ENCODE measurements around the gene IQCE.
"Not testable (repeated sequence)": the region's sequence is repeated elsewhere in the genome, so short reads cannot be mapped to it uniquely, and the experiment has no call there.

IQCE gene

GRCh38 chr7:2604608-2605174 lies 45.9 kb downstream of the IQCE start:
- DNase-seq = no peak

DNA sequence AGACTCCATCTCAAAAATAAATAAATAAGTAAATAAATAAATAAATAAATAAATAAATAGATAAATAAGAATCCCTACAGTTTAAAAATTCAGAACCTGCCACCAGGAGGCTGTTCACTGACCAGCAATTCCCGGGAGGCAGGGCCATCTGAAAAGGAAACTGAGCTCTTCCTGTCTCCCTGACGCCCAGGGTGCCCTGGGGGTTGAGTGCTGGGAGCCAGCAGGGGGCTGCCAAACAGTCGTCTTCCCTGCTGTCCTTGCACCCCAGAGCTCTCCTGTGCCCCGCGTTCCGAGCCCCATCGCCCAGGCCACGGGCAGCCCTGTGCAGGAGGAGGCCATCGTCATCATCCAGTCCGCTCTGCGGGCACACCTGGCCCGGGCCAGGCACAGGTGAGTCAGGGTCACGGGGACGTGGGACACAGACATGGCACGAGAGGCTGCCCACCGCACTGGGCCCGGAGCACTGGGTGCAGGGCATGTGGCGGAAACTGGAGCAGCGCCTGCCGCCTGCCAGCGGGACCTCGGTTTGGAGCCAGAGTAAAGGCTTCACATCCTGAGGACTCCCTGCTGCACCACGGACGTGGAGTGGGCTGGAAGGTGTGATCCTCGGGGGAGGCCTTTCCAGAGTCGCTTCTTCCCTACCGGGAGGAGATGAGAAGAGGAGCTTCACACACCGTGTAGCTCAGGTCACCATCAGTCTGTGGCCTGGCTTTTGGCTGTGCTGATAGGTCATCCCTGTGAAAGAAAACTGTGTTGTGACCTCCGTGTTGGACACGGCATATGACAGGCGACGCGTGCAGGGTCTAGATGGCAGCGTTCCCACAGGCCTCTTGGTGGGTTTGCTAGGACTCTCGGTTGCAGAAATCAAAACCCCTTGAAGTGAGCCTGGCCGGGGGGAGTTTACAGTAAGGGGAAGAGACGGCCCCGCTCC lies 47.1 kb downstream of the IQCE start:
- DNase-seq = no peak

DNA sequence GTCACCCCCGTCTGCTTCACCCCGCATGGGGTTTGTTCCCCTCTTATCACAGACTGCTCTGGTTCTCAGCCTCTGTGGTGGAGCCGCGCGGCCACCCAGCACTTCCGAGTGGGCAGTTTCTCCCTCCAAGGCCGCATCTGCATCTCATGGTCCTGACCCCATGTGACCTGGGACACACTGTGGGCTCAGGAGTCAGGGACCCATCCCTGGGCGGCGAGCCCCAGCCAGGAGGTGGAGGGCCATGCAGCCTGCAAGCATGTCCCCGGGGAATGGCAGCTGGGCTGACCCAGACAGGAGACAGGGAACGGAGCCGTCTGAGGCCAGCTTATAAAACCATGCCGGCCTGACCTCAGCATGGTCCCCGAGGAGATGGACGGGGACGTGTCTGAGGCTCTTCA lies 47.8 kb downstream of the IQCE start:
- no peak for DNase-seq

GRCh38 chr7:2607122-2607922 lies 48.5 kb downstream of the IQCE start:
- peak; percentile 38 to 67 (median 58) for DNase-seq

DNA sequence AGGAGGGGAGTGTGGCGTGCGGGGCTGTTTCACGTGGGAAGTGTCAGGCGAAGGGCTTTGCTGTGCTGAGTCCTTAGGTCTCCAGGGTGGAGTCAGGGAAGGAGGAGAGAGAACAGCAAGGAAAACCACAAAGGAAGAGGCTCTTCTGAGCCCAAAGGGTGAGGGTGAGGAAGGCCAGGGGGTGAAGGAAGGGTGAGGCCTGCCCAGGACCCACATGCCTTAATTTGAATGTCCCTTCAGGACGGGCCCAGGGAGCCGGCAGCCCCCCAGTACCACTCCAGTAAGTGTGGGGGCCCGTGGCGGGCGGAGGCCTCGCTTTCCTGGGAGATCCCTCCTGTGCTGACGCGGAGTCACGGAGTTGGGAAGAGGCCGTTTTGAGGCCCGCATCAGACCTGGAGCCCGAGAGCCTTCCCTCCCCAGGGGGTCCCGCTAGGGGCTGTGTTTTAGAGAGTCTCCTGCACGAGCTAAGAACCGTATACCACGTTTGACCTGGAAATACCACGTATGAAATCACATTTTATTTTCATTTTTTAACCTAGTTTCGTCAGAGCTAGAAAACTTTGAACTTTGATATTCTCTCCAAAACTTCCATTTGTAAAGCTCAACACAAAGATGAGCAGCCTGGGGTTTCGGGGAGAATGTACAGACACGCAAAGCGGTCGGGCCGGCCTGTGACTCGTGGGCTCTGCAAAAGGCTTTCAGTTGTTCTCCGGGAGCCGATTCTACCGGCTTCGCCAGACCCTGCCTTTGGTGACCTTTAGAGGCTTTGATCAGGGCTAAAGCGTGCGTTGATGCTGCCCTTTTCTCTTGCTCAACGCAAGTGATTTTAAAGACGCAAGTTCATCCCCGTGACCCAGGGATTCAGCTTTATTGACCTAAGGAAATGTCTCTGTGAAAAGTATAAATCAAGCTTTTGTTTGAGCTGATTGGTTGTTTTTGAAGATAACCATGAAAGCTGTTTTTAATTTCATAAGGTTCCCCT lies 49.4 kb downstream of the IQCE start:
- peak; percentile 63 to 94 (median 82) for DNase-seq

GRCh38 chr7:2608921-2609411 lies 50.2 kb downstream of the IQCE start:
- peak; percentile 88 to 95 (median 91) for DNase-seq

GRCh38 chr7:2609646-2610045 lies 50.9 kb downstream of the IQCE start:
- not testable (repeated sequence) for DNase-seq

DNA sequence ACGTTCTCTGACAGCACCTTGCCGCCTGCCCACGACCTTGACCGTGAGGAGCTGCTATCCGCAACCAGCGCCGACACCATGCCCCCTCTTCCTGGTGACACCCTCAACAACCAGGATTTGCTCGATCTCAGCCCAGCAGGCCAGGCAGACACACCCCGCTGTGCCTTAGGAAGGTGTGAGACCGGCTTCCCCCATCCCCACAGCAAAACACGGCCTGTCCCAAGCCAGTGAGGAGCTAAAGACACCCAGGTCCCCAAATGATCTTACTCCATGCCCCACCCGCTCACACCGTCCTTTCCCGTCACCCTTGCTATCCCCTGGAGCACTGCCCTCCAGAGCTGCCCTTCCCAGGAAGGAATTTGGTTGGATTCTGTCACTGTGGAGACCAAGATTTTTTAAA lies 51.7 kb downstream of the IQCE start:
- no peak for DNase-seq

GRCh38 chr7:2610898-2611297 lies 52.1 kb downstream of the IQCE start:
- DNase-seq = peak in 1 of 4 experiments; percentile 38

DNA sequence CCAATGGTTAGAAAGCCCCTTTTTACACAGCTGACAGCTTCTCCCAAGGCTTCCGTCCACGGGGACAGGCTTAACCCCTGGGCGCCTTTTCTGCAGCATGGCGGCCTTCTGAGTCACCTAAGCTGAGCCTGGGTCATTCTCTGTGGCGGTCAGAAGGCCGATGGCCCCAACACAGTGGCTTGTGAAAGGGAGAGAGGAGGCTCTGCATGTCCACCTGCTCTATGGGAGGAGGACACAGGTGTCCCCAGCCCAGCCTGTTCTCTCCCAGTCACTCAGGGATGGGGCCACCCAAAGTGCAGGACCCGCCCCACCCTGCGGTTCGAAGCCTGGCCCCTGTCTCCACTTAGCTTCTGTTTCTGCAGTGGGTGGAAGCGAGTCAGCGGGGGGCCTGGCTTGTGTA lies 52.6 kb downstream of the IQCE start:
- DNase-seq = peak in 2 of 4 experiments; percentile 29 to 45

- DNase-seq = no peak
These were observed 53.1 kb downstream of the IQCE start for GRCh38 chr7:2611922-2612321.

- no peak for DNase-seq
These were observed 53.8 kb downstream of the IQCE start for GRCh38 chr7:2612445-2613097.

DNA sequence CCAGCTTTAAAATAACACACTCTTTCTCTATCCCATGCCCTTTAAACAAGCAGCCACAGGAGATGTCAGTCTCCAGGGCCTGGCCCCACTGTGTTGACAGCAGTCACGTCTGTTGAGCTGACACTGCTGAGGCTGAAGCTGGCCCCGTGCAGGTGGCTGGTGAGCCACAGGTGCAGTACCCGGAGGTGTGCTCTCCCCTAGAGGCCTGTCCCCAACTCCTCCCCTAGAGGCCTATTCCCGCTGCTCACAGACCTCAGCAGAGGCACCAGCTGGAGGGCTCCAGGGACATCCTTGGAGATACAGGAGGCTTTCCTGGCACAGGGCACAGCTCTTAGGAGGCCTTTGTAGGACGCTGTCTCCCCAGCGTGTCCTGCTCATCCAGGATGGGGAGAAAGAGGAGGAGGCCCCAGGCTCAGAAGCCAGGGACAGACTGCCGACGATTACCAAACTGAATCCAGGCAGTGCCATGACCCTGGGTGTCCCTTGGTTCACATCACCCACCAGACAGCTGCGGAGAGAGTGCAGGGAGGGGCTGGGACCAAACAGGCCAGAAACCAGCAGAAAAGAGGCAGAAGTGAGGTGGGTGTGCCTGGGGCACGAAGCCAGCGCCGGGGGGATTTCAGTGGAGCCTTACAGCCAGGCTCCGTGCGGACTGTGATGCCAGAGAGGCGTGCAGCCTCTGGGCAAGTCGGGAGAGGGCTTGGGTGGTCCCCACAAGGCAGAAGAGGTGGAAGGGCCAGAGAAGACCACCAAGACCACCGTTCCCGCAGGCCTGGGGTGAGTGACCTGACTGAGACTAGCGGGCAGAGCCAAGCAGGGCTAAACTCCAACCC lies 54.5 kb downstream of the IQCE start:
- no peak for DNase-seq

DNA sequence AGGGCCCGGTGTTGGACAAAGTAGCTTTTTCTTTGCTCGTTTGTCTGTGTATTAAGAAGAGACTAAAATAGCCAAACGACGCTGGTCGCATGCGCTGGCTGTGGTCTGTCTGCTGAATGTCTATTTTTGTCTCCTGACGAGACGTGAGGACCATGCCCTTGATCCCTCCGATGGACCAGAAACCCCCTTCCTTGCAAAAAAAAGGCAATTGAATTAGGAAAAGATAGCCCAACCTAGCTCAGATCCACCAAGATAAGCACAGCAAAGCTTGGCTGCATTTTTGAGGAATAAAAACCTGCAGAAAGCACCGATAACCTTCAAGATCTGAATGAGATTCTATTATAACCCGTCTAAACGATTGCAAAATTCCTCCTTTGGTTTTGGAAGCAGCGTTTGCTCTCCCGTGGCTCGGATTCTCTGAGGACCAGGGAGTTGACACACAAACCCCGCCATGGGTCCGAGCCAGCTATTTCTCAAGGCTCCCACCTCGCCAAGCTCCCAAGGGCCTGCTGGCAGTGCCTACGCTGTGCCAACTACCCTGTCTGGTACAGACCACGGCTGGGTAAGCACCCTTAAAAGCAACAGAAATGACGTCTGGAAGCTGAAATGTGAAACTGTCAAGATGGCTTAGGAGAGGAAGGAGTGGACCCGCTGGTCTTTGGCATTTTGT lies 55.3 kb downstream of the IQCE start:
- peak; percentile 45 to 61 (median 48) for DNase-seq

DNA sequence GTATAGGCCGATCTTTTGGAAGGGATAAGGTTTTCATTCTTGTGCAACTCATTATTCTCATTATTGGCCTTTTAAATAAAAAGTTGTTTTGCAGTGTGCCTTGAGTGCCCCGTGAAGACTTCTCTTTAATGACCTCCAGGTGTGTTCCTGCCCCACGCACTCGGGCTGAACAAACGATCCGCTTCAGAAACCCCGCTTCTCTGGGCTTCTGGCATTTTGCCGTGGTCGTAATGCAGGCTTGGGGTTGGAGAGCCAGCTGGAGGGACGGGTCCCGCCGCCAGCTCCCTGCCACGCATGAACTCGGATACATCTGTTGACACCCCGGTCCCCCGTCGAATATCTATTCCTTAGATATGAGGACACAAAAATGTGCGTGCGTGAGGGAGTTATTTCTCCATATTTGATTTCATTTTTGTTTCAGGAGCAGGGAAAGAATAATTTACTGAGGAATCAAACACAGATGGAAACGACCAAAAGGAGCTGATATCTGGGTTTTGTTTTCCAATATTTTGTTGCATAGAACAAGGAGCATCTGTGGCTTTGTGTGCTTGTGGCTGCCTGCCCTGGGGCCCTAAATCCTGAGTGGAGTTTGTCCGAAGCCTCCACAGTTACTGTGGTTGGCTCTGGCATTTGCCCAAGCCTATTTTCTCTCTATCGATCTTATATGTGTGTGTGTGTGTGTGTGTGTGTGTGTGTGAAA lies 56.0 kb downstream of the IQCE start:
- DNase-seq = no peak

- DNase-seq = no peak
These were observed 57.9 kb downstream of the IQCE start for GRCh38 chr7:2616387-2617324.

- peak in 2 of 4 experiments; percentile 38 to 43 for DNase-seq
These were observed 58.6 kb downstream of the IQCE start for GRCh38 chr7:2617325-2617905.

Data from suppressor macrophage (primary cell).